ENCODE results near the gene SEMA3B.

SEMA3B gene

DNA sequence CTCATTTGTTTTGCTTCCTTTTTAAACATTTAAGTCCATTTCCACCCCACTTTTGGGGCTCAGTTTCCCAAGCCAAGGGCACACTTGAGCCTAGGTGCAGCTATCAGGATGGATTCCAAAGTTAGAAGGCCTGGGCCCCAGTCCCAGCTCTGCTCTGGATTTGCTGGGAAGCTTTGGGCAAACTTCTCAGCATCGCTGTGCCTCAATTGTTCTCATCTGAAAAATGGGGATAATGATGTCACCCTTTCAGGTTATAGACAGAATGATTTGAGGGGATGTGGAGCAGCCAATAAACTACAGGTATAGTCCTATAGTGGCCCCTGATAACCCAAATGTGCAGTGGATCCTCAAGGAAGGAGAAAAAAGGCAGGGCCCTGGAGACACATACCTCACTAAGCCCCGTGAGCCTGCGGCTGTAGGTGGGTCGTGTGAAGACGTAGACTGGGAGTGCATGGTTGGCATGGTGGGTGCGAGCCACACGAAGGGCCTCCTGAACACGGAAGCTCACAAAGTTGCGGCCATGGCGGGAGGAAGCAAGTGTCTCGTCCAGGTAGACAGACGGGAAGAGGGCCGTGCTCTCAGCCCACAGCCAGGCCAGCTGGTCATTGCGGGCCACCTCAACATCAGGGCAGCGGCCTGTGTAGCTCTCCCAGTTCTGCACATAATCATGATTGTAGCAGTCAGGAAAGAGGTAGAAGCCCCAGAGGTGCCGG lies 50.4 kb downstream of the SEMA3B start:
- DNase-seq, result no peak

DNA sequence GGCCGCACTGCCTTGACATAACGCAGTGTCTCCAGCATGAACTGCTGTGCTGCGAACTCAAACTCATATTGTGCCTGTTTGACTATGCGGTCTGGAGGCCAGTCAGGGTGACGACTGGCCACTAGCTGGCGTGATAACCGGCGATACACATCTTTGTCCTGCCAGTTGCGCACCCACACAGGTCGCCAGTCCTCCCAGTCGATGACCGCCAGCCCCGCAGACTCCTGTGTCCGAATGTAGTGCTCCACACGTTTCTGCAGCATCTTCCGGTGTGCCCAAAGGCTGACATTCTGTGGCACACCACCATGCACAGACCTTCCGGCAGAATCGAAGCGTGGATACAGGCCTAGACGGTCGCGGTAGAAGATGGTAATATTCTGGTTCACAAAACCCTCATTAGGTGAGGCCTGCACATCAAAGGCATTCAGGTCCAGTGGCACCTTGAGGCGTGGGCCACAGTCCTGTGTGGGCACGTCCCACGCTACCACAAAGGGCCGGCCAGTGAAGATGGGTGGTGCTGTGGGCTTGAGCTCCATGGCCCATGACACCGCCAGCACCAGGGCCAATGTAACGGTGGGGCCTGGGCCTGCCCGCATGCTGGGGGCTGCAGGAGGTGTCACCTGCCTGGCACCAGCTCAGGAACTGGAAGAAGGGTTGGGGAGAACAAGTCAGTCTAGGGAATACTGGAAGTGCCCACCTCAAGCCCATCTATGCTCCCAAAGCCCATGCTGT lies 51.1 kb downstream of the SEMA3B start:
- DNase-seq, result no peak

DNA sequence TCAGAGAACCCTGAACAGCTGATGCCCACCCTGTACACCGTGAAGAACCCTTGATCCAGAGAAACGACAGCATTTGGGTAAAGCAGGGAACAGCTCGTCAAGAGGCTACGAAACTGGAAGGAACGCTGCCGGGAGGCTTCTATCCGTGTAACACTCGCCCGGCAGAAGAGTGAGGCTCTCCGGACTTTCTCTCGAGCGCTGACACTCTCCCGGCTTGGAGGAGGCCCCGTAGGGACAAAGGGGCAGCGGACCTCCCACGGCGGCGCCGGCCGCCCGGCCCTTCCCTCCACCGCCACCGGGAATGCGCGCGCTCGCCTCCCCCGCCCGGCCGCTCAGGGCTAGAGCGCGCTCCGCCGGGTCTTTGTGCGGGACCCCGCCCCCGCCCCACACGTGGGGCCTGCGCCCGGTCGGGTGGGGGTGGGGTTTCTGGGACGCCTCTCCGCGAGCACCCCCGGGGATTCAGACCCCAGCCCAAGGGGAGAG lies 51.9 kb downstream of the SEMA3B start:
- DNase-seq, result peak; percentile 82

DNA sequence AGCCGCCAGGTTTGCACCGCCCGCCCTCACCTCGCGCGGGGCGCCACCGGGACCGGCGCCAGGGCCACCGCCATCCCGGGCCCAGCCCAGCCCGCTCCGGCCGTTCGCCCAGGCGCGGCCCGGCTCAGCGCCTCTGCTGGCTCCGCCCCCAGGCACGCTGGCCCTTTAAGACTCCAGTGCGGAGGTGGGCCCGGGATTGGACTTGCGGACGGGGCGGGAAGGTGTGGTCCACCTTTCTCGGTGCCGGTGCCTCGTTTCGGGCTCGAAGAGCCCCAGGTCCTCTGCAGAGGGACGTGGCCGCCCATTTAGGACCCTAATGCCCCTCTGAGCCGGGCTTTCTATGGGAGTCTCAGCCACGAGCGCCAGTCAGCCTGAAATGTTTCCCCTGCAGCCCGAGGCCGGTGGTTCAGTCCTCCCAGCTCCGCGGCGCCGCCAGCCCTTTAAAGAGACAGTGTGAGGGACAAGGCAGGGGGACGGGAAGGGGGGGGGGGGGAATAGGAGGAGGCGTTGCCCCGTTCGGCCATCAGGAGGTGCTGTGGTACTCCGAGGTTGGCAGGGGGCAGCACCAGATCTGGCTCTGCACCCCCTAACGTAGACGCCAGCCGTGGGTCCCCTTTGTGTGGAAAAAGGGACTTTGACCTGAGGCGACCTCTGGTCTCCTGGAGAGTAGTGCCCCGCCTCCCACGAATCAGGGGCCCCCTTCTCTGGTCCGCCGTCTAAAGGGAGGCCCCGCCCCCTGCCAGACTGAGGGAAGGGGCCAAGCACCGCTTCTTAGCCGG lies 52.6 kb downstream of the SEMA3B start:
- DNase-seq, result peak; percentile 89

DNA sequence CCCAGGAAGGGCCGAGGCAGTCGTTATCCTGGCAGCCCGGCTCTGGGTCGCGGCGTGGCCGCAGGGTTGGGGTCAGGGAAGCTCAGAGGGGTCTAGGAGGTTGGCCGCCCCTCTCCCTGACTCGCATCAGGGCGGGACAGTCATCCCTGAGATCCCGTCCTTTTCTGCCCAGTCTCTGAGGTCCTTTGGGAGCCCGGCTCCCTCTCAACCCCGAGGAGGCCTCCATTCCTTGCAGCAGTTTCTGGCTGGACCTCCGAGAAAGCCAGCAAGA lies 53.1 kb downstream of the SEMA3B start:
- no peak for DNase-seq

DNA sequence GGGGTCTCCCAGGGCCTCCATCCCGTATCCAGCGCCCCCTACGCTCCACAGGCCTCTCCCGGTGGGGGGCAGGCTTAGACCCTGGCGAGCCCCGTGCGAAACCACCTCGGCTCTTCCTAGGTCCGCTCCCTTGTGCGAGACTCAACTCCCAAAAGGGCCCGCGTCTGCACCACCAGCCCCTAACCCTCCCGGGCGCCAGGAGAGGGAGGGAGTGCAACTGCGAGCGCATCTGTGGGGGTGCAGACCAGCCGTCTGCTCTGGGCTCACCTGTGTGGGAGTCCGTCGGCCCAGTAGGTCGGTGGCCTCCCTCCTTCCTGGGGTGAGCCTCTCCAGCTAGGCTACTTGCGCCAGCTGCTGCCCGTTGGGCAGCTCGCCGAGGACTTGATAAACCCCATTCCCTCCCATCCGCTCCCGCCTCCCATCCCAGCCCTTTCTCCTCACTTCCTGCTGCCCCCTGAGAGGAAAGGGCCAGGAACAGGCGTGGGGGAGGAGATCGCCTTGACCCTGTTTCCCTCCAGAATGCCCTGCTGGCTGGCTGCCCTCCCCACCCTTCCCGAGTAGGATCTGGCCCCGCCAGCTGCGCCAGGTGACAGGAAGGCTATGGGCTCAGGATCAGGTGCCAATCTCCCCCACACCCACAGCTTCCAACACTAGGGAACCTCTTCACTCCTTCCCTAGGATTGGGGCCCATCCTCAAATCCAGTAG lies 53.6 kb downstream of the SEMA3B start, which contains the start of gene HYAL2:
Gene HYAL2 (minus strand): TSS at position 360 of the 706 bp plus-strand sequence. CDS start 2,256 bp downstream, outside the sequence.
- DNase-seq, result peak; percentile 66

DNA sequence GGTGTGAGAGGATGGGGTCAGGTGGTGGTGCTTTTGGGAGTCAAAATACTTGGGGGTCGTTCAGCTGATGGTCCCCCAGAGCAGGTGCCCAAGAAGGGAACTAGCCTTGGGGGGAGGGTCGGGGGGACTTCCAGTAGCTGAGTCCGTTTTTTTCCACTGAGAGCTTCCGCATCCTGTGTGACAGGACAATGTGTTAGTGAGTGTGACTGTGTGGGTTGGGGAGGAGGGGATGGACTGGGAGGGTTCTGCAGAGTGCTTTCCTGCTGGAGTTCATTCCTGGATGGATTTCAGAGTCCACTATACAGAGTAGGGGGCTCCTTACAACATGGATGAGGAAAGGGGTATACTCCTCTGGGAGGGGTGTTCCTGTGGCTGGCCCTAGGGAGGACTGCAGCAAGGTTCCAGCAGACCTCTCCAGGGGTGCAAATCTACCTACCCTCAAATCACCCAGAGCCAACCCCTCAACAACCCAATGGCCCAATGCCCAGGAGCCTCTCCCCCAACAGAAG lies 54.2 kb downstream of the SEMA3B start:
- DNase-seq, result no peak

DNA sequence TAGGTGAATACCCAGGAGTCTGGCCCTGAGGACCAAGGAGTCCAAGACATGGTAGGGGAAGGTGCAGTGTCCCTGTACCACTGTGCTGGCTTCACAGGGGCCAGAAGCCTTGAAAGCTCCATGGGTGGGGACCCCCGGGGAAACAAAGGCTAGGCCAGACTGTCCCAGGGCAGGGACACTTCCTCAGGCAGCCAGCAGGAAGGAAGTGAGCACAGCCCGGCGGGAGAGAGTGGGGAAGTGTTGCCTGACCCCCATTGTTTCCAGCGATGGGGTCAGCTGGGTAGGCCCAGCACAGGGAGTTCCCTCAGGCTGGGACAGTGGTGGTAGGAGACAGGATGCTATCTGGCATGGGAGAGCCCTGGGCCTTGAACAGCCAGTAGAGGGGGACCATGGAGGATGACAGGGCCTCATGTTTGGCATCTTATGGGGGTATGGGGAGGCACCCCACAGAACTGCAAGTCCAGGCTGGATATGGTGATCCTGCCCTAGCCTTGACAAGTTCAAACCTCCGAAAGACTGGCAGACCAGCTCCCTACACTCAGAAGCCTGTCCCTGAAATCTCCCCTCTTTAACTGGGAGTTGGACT lies 54.8 kb downstream of the SEMA3B start:
- no peak for DNase-seq

DNA sequence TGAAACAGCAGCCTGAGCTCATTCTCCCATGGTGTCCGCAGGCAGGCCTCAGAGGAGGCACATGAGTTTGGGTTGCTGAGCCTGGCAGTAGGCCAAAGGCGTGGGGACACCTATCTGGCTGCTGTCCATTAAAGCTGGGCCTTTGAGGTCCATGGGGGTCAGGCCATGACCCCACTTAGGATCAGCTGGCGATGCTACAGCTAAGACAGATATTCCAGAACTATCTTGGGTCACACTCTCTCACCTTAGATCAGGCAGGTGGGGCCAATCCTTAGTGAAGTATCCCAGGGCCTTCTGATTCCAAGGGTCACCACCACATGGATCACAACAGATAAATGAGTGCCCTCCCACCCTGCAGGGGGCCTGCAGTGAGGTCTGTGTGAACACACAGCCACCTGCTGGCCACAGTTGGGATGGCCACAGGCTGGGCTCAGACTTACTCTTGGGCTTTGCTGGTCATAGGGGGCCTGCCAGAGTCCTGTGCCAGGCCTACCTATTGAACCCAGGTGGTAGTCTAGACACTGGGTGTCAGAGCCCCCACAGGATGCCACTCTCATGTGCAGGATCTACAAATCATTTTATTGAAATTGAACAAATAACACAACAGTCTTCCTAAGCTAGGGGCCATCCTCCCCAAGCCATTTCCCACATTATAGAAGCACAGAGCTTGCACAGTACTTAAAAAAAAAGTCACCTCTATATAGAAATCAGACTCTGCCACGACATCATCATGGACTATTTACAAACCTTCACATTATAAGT lies 55.6 kb downstream of the SEMA3B start:
- peak; percentile 75 for DNase-seq

DNA sequence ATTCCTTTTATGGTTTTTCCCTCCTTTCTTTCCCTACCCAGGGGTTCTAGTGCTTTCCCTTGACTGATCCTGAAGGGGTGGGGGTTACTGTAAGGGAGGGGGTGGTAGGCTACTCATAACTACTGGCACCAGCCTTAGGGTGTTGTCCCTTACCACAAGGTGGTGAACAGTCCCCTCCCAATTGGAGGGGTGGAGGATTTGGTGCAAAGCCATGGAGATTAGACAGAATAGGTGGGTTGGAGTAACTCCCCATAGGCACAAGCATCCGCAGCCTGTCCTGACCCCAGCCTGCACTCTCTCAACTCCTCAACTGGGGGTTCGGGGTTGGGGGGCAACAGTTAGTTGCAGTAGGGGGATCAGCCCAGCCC lies 56.1 kb downstream of the SEMA3B start:
- DNase-seq, result no peak

DNA sequence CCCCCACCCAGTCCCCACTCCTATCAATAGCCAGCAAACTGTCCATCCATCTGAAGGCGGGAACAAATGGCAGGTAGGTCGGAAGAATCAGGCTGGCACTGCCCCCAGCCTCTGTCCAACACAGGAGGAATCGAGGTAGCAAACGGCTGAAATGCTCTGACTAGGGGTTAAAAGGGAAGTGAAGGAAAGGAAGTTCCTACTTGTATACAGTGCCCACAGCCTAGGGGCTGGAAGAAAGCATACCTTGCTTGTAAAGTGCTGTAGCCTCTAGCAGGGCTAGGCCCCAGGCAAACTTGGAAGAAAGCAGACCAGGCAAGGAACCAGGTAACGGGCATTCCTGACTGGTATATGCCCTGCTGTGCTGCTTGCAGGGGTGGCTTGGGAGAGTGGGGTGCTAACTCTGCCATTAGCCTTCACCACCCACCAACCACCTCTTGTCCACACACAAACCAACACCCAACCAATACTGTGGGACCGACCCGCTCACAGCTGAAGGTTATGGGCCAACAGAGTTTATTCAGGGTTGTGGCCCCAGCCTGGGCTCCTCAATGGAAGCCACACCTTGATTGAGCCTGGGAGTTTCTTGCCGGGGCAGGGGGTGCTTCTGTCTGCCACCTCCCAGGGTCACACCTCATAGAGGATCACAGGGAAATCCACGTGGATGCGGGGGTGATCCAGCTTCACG lies 56.7 kb downstream of the SEMA3B start:
- DNase-seq, result no peak

DNA sequence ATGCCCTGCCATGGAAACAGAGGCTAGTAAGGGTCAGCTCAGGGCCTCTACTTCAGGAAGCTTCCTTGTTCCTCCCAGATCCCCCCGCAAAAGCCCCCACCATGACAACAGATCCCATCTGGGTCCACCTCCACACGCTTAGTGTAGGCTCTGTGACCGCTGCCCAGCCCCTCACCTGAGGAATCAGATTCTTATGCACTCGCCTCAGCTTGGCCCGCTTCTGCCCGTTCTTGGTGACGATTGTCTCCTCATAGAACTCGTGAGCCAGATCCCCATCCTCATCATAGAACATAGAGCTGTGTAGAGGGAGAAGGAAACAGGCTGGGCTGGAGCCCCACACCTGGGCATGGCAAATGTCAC lies 57.2 kb downstream of the SEMA3B start:
- no peak for DNase-seq

DNA sequence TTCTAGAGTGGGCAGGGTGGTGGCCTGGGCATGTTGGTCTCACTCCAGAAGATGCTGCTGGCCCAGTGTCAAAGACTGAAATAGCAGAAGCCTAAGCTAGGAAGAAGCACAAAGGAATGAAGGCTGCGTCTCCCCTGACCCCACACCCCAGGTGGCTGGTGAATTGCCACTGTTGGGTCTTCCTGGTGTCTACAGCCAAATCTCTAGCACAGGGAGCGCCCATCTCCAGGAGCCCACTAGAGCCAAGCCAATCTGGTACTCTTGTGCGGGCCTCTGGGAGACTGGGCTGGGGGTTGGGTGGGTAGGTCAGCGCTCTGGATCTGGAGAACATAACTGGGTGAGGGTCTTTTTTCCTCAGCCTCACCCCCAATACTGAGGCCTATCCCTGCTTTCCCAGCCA lies 58.2 kb downstream of the SEMA3B start:
- DNase-seq, result no peak
